SK-N-SH treated with all-trans-retinoic acid at 6 μM for 48 hours (cell line): Measurements from ENCODE around the gene OR10G7.

ENCODE experiments used
- ARNTL ChIP-seq: fragments of 450-650 bp; formaldehyde crosslinking; IDR thresholded peaks from 2 replicates; pipeline ENCODE4 v1.5.0; 2020; ENCODE audit warnings: low read depth, mild to moderate bottlenecking, moderate library complexity, borderline replicate concordance
- CREB5 ChIP-seq: fragments of 250-450 bp; sonication (Bioruptor Pico); IDR thresholded peaks from 2 replicates; pipeline ENCODE4 v1.5.1; 2020; ENCODE audit warnings: low read depth, mild to moderate bottlenecking, moderate library complexity
- ESRRG ChIP-seq: fragments of 250-450 bp; sonication (Bioruptor Pico); IDR thresholded peaks from 2 replicates; pipeline ENCODE4 v1.6.1; 2021; ENCODE audit warnings: mild to moderate bottlenecking
- PPARA ChIP-seq: fragments of 250-450 bp; sonication (Bioruptor Pico); IDR thresholded peaks from 2 replicates; pipeline ENCODE4 v1.5.0; 2020; ENCODE audit warnings: mild to moderate bottlenecking, borderline replicate concordance
- RARB ChIP-seq: fragments of 250-450 bp; sonication (Bioruptor Pico); IDR thresholded peaks from 2 replicates; pipeline ENCODE4 v1.8.0; 2021; ENCODE audit warnings: mild to moderate bottlenecking, moderate library complexity
- TCF4 ChIP-seq: fragments of 250-450 bp; sonication (Bioruptor Pico); IDR thresholded peaks from 2 replicates; pipeline ENCODE4 v1.8.0; 2021; ENCODE audit warnings: mild to moderate bottlenecking, moderate library complexity, borderline replicate concordance
- ZNF70 ChIP-seq: fragments of 450-650 bp; formaldehyde crosslinking; IDR thresholded peaks from 2 replicates; pipeline ENCODE4 v1.5.0; 2020; ENCODE audit warnings: mild to moderate bottlenecking, moderate library complexity
- ZNF8 ChIP-seq: fragments of 450-650 bp; formaldehyde crosslinking; IDR thresholded peaks from 2 replicates; pipeline ENCODE4 v1.5.0; 2020; ENCODE audit warnings: mild to moderate bottlenecking, moderate library complexity
- TF ChIP-seq, protein P1 (sequence below): fragments of 250-450 bp; sonication (Bioruptor Pico); IDR thresholded peaks from 2 replicates; pipeline ENCODE4 v1.8.0; 2020; ENCODE audit warnings: mild to moderate bottlenecking, moderate library complexity, borderline replicate concordance
- TF ChIP-seq, protein P2 (sequence below): fragments of 250-450 bp; sonication (Bioruptor Pico); IDR thresholded peaks from 2 replicates; pipeline ENCODE4 v1.5.1; 2021; ENCODE audit warnings: mild to moderate bottlenecking, moderate library complexity

- TF ChIP-seq CREB5 (CRISPR knock-in tag) = no peak
- TF ChIP-seq ZNF70 = no peak
- TF ChIP-seq RARB (CRISPR knock-in tag) = no peak
- TF ChIP-seq, protein P1, sequence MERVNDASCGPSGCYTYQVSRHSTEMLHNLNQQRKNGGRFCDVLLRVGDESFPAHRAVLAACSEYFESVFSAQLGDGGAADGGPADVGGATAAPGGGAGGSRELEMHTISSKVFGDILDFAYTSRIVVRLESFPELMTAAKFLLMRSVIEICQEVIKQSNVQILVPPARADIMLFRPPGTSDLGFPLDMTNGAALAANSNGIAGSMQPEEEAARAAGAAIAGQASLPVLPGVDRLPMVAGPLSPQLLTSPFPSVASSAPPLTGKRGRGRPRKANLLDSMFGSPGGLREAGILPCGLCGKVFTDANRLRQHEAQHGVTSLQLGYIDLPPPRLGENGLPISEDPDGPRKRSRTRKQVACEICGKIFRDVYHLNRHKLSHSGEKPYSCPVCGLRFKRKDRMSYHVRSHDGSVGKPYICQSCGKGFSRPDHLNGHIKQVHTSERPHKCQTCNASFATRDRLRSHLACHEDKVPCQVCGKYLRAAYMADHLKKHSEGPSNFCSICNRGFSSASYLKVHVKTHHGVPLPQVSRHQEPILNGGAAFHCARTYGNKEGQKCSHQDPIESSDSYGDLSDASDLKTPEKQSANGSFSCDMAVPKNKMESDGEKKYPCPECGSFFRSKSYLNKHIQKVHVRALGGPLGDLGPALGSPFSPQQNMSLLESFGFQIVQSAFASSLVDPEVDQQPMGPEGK (CRISPR knock-in tag) = no peak
- TF ChIP-seq, protein P2, sequence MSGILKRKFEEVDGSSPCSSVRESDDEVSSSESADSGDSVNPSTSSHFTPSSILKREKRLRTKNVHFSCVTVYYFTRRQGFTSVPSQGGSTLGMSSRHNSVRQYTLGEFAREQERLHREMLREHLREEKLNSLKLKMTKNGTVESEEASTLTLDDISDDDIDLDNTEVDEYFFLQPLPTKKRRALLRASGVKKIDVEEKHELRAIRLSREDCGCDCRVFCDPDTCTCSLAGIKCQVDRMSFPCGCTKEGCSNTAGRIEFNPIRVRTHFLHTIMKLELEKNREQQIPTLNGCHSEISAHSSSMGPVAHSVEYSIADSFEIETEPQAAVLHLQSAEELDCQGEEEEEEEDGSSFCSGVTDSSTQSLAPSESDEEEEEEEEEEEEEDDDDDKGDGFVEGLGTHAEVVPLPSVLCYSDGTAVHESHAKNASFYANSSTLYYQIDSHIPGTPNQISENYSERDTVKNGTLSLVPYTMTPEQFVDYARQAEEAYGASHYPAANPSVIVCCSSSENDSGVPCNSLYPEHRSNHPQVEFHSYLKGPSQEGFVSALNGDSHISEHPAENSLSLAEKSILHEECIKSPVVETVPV (CRISPR knock-in tag) = no peak
- no peak for TF ChIP-seq PPARA (CRISPR knock-in tag)
- TF ChIP-seq TCF4 (CRISPR knock-in tag) = no peak
- TF ChIP-seq ARNTL (CRISPR knock-in tag) = no peak
- no peak for TF ChIP-seq ESRRG (CRISPR knock-in tag)
- TF ChIP-seq ZNF8 (CRISPR knock-in tag) = no peak
These were observed 11.8 kb upstream of the OR10G7 start for GRCh38 chr11:124052966-124053365.
